Measurements from ENCODE around the gene SOWAHA. TPM values are rescaled to one million over a fixed set of nuclear protein-coding genes. Genes with fewer than 3 reads are reported as not detected.

SOWAHA gene
- total RNA-seq, 1 experiment from 2014 or later: 0.78 TPM

DNA sequence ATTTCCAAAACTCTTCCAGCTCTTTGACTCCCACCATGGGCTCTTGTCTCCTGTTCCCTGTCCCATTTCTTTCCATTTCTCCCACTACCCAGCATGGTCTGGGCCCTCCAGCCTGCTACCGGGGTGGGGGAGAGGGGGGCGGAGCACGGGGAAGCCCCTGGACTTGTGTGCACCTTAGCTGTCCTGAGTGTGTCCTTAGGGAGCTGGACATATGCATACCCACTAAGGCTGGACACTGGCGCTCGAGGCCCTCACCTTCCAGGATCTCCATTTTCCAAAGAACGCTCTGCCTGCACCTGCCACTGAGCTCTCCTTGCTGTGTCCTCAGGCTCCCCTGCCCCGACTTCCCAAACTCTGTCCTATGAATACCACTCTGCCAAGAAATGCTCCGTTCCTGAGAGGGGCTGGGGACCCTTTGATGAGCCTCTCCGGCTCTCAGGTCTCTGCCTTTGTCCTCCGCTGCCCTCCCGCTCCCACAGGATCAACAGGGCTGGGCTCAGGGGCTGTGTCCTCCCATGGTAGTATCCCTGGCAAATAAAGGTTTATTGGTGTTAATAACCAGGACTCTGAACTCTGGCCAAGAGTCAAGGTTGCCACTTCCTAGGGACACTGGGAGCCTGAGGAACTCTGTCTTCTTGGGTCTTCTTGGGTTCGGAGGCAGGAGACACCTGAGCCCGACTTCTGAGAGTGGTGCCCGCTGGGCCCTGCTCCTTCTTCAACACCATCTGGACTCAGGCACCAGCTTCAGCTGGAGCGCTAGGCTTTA lies 18.2 kb downstream of the SOWAHA start:
- Mint-ChIP-seq H3K9me3 (ENCODE audit: low read depth, unreplicated experiment) (no peaks in the 10 kb centered on the region), H3K4me1 (ENCODE audit: low read depth, unreplicated experiment) (peaks cover 19% of the 10 kb centered on the region), H3K27me3 (ENCODE audit: unreplicated experiment) (no peaks in the 10 kb centered on the region), H3K27ac (ENCODE audit: unreplicated experiment) (peak overlapping the region; percentile 79), H3K36me3 (ENCODE audit: insufficient read depth, unreplicated experiment) (peaks cover 35% of the 10 kb centered on the region), H3K4me3 (ENCODE audit: low read depth, unreplicated experiment) (peak overlapping the region; percentile 95)
- TF ChIP-seq CTCF (IDR thresholded peaks at IDR 0.05; ENCODE audit: unreplicated experiment): no peak
- TSS peak; percentile 62 for BruUV-seq (replicated peaks)
- CTCF ChIA-PET: interaction anchor here (1.1 kb wide), 1 partner anchor 32 kb away, joined by 4 read pairs; no protein-coding TSS in a partner anchor
- DNase-seq: no peak
- intact Hi-C loops (cut with micrococcal nuclease; ENCODE audit: unreplicated experiment): no loop called here

- no peaks in the 10 kb centered on the region for H3K9me3 Mint-ChIP-seq (ENCODE audit: low read depth, unreplicated experiment)
- peaks cover 30% of the 10 kb centered on the region for H3K36me3 Mint-ChIP-seq (ENCODE audit: insufficient read depth, unreplicated experiment)
- no peak overlapping the region for H3K27ac Mint-ChIP-seq (ENCODE audit: unreplicated experiment)
- CTCF ChIA-PET: no interaction called here
- intact Hi-C loops (cut with micrococcal nuclease; ENCODE audit: unreplicated experiment): no loop called here
- H3K4me3 Mint-ChIP-seq (ENCODE audit: low read depth, unreplicated experiment): no peak overlapping the region
- H3K4me1 Mint-ChIP-seq (ENCODE audit: low read depth, unreplicated experiment): peaks cover 22% of the 10 kb centered on the region
- no peak for TF ChIP-seq CTCF (IDR thresholded peaks at IDR 0.05; ENCODE audit: unreplicated experiment)
- no TSS peak for BruUV-seq (replicated peaks)
- H3K27me3 Mint-ChIP-seq (ENCODE audit: unreplicated experiment): no peaks in the 10 kb centered on the region
- DNase-seq: no peak
These were observed 19.5 kb downstream of the SOWAHA start for GRCh38 chr5:132832612-132833011.

DNA sequence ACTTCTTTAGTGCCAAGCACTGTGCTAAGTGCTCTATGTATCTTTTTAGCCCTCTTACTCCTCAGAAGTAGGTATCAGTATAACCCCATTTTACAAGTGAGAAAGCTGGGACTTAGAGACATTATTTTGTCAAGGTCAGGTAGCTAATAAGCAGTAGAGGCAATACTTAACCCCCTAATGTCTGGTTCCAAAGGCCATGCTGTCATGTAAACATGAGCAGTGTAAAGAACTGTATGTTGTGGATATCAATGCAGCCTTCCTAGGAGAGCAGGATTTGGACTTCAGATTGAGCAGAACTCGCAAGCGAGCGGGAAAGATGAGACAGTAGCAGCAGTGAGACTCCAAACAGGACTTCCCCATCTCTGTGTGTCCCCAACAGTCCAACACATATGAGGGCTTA lies 21.0 kb downstream of the SOWAHA start:
- Mint-ChIP-seq H3K4me3 (ENCODE audit: low read depth, unreplicated experiment) (no peak overlapping the region), H3K36me3 (ENCODE audit: insufficient read depth, unreplicated experiment) (peaks cover 26% of the 10 kb centered on the region), H3K27me3 (ENCODE audit: unreplicated experiment) (no peaks in the 10 kb centered on the region), H3K4me1 (ENCODE audit: low read depth, unreplicated experiment) (peaks cover 30% of the 10 kb centered on the region), H3K27ac (ENCODE audit: unreplicated experiment) (no peak overlapping the region), H3K9me3 (ENCODE audit: low read depth, unreplicated experiment) (no peaks in the 10 kb centered on the region)
- CTCF ChIA-PET: interaction anchor here (1.7 kb wide), 1 partner anchor 11 kb away, joined by 4 read pairs; no protein-coding TSS in a partner anchor
- intact Hi-C loops (cut with micrococcal nuclease; ENCODE audit: unreplicated experiment): no loop called here
- no peak for DNase-seq
- no peak for TF ChIP-seq CTCF (IDR thresholded peaks at IDR 0.05; ENCODE audit: unreplicated experiment)
- no TSS peak for BruUV-seq (replicated peaks)

DNA sequence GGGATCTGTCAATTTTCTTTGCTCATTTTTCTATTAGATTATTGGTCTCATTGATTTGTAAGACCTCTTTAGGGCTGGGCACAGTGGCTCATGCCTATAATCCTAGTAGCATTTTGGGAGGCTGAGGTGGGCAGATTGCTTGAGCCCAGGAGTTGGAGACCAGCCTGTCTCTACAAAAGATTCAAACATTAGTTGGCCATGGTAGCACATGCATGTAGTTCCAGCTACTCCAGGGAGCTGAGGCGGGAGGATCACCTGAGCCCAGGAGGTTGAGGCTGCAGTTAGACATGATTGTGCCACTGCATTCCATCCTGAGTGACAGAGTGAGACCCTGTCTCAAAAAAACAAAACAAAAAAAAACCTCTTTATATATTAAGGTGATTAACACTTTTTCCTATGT lies 23.8 kb downstream of the SOWAHA start:
- DNase-seq: no peak
- TF ChIP-seq CTCF (IDR thresholded peaks at IDR 0.05; ENCODE audit: unreplicated experiment): no peak
- CTCF ChIA-PET: no interaction called here
- Mint-ChIP-seq H3K4me3 (ENCODE audit: low read depth, unreplicated experiment) (no peak overlapping the region), H3K27me3 (ENCODE audit: unreplicated experiment) (no peaks in the 10 kb centered on the region), H3K9me3 (ENCODE audit: low read depth, unreplicated experiment) (no peaks in the 10 kb centered on the region), H3K36me3 (ENCODE audit: insufficient read depth, unreplicated experiment) (no peaks in the 10 kb centered on the region), H3K4me1 (ENCODE audit: low read depth, unreplicated experiment) (peaks cover 29% of the 10 kb centered on the region), H3K27ac (ENCODE audit: unreplicated experiment) (no peak overlapping the region)
- BruUV-seq (replicated peaks): no TSS peak
- intact Hi-C loops (cut with micrococcal nuclease; ENCODE audit: unreplicated experiment): no loop called here

All from Calu3 (cell line).